Ishikawa (cell line): ENCODE data around the gene CRACR2B.

Source experiments
- CEBPB ChIP-seq: IDR thresholded peaks from 2 replicates; pipeline ENCODE4 v1.6.1; 2012
- CREB1 ChIP-seq: IDR thresholded peaks from 2 replicates; pipeline ENCODE4 v1.6.1; 2012; ENCODE audit warnings: low read depth
- EGR1 ChIP-seq: IDR thresholded peaks from 2 replicates; pipeline ENCODE4 v1.6.1; 2012
- EP300 ChIP-seq: IDR thresholded peaks from 2 replicates; pipeline ENCODE4 v1.6.1; 2012; ENCODE audit warnings: borderline replicate concordance
- FOXM1 ChIP-seq: IDR thresholded peaks from 2 replicates; pipeline ENCODE4 v1.6.1; 2012; ENCODE audit warnings: low read depth, borderline replicate concordance
- NFIC ChIP-seq: IDR thresholded peaks from 2 replicates; pipeline ENCODE4 v1.6.1; 2012
- RAD21 ChIP-seq: IDR thresholded peaks from 2 replicates; pipeline ENCODE4 v1.6.1; 2012; ENCODE audit warnings: low read depth
- TAF1 ChIP-seq: IDR thresholded peaks from 2 replicates; pipeline ENCODE4 v1.6.1; 2012; ENCODE audit warnings: low read depth, mild to moderate bottlenecking
- TCF12 ChIP-seq: IDR thresholded peaks from 2 replicates; pipeline ENCODE4 v1.6.1; 2012; ENCODE audit warnings: low read depth
- TEAD4 ChIP-seq: IDR thresholded peaks from 2 replicates; pipeline ENCODE4 v1.6.1; 2012
- YY1 ChIP-seq: IDR thresholded peaks from 2 replicates; pipeline ENCODE4 v1.6.1; 2012; ENCODE audit warnings: low read depth
- TF ChIP-seq, protein P1 (sequence below): IDR thresholded peaks from 2 replicates; pipeline ENCODE4 v1.6.1; 2012; ENCODE audit warnings: low read depth, mild to moderate bottlenecking
- TF ChIP-seq, protein P2 (sequence below): IDR thresholded peaks from 2 replicates; pipeline ENCODE4 v1.6.1; 2012
- TF ChIP-seq, protein P3 (sequence below): IDR thresholded peaks from 2 replicates; pipeline ENCODE4 v1.6.1; 2012

- TF ChIP-seq FOXM1 (no peak), RAD21 (no peak), EP300 (no peak), CREB1 (no peak), TAF1 (no peak), NFIC (no peak), YY1 (no peak), TEAD4 (no peak), EGR1 (no peak), CEBPB (no peak), TCF12 (no peak)
- TF ChIP-seq, protein P1, sequence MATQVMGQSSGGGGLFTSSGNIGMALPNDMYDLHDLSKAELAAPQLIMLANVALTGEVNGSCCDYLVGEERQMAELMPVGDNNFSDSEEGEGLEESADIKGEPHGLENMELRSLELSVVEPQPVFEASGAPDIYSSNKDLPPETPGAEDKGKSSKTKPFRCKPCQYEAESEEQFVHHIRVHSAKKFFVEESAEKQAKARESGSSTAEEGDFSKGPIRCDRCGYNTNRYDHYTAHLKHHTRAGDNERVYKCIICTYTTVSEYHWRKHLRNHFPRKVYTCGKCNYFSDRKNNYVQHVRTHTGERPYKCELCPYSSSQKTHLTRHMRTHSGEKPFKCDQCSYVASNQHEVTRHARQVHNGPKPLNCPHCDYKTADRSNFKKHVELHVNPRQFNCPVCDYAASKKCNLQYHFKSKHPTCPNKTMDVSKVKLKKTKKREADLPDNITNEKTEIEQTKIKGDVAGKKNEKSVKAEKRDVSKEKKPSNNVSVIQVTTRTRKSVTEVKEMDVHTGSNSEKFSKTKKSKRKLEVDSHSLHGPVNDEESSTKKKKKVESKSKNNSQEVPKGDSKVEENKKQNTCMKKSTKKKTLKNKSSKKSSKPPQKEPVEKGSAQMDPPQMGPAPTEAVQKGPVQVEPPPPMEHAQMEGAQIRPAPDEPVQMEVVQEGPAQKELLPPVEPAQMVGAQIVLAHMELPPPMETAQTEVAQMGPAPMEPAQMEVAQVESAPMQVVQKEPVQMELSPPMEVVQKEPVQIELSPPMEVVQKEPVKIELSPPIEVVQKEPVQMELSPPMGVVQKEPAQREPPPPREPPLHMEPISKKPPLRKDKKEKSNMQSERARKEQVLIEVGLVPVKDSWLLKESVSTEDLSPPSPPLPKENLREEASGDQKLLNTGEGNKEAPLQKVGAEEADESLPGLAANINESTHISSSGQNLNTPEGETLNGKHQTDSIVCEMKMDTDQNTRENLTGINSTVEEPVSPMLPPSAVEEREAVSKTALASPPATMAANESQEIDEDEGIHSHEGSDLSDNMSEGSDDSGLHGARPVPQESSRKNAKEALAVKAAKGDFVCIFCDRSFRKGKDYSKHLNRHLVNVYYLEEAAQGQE = no peak
- TF ChIP-seq, protein P2, sequence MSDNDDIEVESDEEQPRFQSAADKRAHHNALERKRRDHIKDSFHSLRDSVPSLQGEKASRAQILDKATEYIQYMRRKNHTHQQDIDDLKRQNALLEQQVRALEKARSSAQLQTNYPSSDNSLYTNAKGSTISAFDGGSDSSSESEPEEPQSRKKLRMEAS = no peak
- TF ChIP-seq, protein P3, sequence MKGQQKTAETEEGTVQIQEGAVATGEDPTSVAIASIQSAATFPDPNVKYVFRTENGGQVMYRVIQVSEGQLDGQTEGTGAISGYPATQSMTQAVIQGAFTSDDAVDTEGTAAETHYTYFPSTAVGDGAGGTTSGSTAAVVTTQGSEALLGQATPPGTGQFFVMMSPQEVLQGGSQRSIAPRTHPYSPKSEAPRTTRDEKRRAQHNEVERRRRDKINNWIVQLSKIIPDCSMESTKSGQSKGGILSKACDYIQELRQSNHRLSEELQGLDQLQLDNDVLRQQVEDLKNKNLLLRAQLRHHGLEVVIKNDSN = no peak
Observed at GRCh38 chr11:800473-800872, 27.2 kb upstream of the CRACR2B start.
